Skin epidermis (tissue), 12 donors: ENCODE results near the gene MLLT3.

Source experiments
- H3K27ac ChIP-seq, 21 experiments: fragments of 200-600 bp; sonication (generic) in 11 of 21; one replicate each; pipeline ENCODE4 v1.5.0; 2020; ENCODE audit warnings: mild to moderate bottlenecking in 3 of 21, inconsistent platforms in 2 of 21, moderate library complexity in 2 of 21
- H3K4me3 ChIP-seq, 7 experiments: fragments of 200-600 bp; sonication (generic) in 2 of 7; one replicate each; pipeline ENCODE4 v1.5.0; 2020; ENCODE audit warnings: inconsistent platforms in 2 of 7, mild to moderate bottlenecking in 2 of 7, moderate library complexity in 1 of 7

The MLLT3 gene

GRCh38 chr9:20492772-20493171 is 129.5 kb downstream of the MLLT3 start:
- Histone ChIP-seq H3K27ac (no peak overlapping the region), H3K4me3 (no peak overlapping the region)

- H3K4me3 ChIP-seq: no peak overlapping the region
- H3K27ac ChIP-seq: no peak overlapping the region
Observed at GRCh38 chr9:20491612-20492011, 130.7 kb downstream of the MLLT3 start.

DNA sequence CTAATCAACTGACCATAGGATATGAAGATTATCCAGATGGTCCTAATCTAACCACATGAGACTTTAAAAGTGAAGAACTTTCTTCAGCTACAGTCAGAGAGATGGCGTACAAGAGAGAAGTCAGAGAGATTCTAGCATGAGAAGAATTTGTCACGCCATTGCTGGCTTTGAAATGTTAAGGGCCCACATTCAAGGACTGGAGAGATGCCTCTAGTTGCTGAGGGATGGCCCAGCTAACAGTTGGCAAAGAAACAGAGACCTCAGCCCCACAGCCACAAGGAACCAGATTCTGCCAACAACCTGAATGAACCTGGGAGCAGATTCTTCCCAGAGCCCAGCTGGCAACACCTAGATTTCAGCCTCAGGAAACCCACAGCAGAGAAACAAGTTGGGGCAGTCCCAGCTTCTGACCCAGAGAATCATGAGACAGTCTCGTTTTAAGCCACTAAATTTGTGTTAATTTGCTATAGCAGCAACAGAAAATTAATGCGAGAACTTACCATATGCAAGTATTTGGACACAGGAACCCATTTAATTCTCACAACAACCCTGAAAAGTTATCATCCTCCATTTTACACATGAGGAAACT is 132.0 kb downstream of the MLLT3 start:
- no peak overlapping the region for H3K27ac ChIP-seq
- no peak overlapping the region for H3K4me3 ChIP-seq

DNA sequence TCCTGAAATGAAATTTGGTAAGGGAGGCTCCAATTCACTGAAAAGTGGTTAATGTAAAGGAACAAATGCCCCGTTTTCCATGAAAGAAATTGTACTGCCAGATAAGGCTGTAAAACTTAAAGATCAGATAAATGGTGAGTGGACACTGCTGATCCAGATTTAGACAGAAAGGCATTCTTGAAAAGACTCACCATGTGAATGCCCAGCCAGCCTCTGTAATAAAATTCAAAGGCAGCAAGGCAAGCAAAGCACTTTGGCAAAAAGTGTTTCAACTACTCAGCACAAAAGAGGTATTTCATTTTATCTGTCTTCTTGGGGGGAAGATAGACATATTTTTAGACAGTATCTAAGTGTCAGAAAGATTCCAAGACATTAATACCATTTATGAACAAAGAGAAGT is 133.6 kb downstream of the MLLT3 start:
- Histone ChIP-seq H3K27ac (no peak overlapping the region), H3K4me3 (no peak overlapping the region)

- Histone ChIP-seq H3K4me3 (no peak overlapping the region), H3K27ac (no peak overlapping the region)
Observed at GRCh38 chr9:20486552-20486951, 135.7 kb downstream of the MLLT3 start.

DNA sequence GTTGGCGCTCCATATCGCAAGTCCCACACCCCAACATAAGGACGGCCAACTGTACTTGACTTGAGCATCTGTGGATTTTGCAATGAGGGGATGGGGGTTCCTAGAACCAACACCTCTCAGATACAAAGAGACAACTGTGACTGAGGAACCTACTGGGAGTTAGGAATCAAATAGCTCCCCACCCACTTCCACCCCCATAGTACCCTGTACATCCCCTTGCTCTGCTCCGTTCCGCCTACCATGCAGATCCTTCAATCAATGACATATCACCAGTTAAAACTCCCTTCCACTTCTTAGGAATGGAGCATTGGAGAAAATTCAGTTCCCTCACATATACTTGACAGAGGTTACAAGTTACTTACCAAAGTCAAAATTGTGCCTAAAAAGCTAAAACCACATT is 140.9 kb downstream of the MLLT3 start:
- Histone ChIP-seq H3K27ac (no peak overlapping the region), H3K4me3 (no peak overlapping the region)

DNA sequence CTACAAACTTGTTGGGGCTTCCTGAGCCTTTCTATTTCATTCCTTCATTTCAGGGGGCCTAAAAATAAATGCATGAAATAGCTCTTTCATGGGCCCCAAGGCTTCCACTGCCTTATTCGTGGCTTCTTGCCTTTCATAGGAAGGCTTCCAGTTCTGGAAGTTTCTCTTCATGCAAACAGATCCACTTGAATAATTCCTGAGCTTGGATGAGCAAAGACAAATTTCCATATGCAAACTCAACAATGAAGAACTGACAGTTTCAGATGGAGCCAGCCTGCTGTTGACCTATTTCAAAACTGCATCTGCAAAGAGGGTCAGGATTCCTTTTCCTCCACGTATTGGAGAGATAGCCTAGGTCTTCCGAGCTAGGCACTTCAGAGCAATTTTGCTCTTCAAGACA is 142.1 kb downstream of the MLLT3 start:
- H3K4me3 ChIP-seq: no peak overlapping the region
- H3K27ac ChIP-seq: no peak overlapping the region

- Histone ChIP-seq H3K27ac (no peak overlapping the region), H3K4me3 (no peak overlapping the region)
Observed at GRCh38 chr9:20479419-20480155, 142.7 kb downstream of the MLLT3 start.

DNA sequence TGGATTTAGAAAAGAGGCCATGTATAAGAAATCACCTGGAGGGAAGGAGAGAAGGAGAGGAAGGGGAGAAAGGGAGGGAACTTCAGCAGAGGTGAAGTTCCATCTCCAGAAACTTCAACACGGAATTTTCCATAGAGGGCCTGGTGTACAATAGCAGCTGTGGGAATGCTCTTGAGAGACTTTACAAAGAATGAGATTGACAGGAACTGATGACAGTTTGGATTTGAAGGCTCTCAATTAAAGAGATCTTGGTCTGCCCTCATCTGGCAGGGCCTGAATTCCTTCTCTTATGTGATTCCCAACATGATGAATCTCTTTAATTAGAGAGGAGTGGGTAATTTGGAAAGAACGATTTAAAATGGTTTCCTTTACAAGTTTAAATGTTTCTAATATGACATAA is 143.5 kb downstream of the MLLT3 start:
- no peak overlapping the region for H3K27ac ChIP-seq
- no peak overlapping the region for H3K4me3 ChIP-seq

GRCh38 chr9:20477940-20478620 is 144.2 kb downstream of the MLLT3 start:
- no peak overlapping the region for H3K4me3 ChIP-seq
- H3K27ac ChIP-seq: no peak overlapping the region

- Histone ChIP-seq H3K4me3 (no peak overlapping the region), H3K27ac (no peak overlapping the region)
Observed at GRCh38 chr9:20476912-20477521, 145.3 kb downstream of the MLLT3 start.

DNA sequence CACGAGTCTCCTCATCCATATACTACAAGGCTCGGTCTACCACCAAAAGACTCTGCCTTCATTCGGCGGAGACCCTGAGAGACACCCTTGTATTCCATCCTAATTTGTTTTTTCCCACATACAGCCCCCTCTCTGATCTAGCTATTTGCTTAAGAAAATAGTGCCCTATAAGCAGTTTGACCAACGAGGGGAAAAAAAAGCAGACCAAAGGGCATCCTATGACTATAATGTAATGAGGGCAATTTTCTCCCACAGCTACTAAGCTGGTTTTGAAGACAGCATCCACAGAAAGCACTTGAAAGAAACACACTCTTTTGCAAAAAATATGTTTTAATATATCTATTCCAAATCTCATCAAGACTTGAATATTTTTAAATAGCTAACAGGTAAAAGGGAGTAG is 147.8 kb downstream of the MLLT3 start:
- no peak overlapping the region for H3K4me3 ChIP-seq
- no peak overlapping the region for H3K27ac ChIP-seq

- Histone ChIP-seq H3K4me3 (no peak overlapping the region), H3K27ac (no peak overlapping the region)
Observed at GRCh38 chr9:20473515-20474013, 148.7 kb downstream of the MLLT3 start.

DNA sequence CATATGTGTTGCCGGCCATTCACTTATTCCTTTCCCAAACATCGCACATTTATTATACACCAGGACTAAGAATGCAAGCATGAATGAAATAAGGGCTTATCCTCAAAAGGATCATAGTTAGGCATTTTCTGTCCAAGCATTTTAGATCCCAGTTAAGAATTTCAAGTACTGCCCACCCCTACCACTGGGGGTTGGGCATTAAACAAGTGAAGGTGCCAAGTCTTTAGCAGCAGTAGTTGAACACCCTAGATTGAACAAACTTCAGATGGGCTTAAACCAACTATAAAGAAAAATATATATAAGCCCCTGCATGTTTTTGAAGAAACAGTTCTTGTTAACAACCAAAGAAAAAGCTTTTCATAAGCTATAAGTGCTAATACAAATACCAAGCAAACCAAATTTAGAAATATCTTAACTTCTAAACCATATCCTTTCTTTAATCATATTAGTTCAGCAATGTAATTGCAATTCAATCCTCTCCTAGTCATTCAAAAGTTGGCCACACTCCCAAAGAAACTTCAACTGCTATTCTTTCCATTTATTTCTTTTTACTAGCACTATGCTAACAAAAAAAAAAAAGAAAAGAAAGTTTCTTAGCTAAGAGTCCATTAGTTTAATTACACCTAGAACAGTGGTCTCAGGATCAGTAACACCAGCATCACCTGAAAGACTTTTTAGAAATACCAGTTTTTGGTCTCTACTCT is 149.8 kb downstream of the MLLT3 start:
- H3K4me3 ChIP-seq: no peak overlapping the region
- H3K27ac ChIP-seq: no peak overlapping the region

GRCh38 chr9:20466328-20467008 is 155.8 kb downstream of the MLLT3 start:
- Histone ChIP-seq H3K27ac (no peak overlapping the region), H3K4me3 (no peak overlapping the region)

DNA sequence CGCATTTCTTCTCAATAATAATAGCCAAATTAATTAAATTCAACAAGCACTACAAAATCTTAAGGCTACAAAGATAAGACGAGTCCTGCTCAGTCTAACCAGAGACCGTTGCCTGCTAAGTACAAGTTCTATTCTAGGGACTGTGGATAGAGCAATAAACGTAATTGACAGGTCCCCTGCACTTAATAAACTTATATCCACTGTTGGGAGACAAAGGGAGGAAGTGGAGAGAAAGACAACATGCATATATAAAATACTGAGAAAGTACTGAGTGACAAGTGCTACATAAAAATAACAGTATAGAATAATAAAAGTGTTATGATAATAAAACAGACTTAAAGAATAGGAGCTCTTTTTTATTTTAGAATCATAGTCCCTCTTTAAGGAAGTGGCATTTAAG is 158.1 kb downstream of the MLLT3 start:
- Histone ChIP-seq H3K4me3 (no peak overlapping the region), H3K27ac (no peak overlapping the region)

DNA sequence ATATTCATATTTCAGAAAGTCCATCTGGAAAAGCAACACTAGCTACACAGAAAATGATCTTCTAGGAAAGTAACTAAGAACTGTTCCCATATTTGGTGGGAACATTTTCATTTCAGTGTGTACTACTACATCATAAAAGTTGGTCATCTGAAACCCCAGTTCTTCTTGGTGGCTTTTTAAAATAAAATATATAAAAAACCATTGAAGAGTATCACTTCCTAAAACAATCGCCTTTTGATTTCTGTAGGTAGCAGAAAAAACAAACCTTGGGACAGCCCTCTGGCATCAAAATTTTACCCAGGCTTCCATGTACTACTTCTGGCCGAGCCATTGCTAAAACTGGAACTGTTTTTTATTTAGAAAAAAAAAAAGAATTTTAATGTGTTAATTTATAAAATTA is 158.5 kb downstream of the MLLT3 start:
- Histone ChIP-seq H3K27ac (no peak overlapping the region), H3K4me3 (no peak overlapping the region)

DNA sequence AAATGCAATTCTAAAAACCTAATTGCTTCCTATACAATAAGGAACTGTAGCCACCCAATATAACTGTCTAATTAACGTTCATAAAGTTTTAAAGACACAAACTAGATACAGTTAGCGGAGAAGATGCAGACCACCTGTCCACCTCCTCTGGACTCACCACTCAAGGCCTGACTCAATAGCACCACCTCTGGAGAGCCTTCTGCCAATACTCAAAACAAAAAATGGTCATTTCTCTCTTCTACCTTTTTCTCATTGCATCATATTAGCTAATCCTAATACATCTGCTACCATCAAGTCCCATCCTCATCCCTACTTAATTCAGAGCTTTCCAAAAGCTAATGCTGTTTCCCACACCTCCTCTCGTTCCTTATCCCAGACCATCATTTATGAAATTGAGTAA is 159.9 kb downstream of the MLLT3 start:
- Histone ChIP-seq H3K27ac (no peak overlapping the region), H3K4me3 (no peak overlapping the region)

- Histone ChIP-seq H3K4me3 (no peak overlapping the region), H3K27ac (no peak overlapping the region)
Observed at GRCh38 chr9:20447291-20447690, 175.0 kb downstream of the MLLT3 start.

GRCh38 chr9:20446248-20446647 is 176.1 kb downstream of the MLLT3 start:
- no peak overlapping the region for H3K4me3 ChIP-seq
- no peak overlapping the region for H3K27ac ChIP-seq
